Smooth muscle cell of the brain vasculature (primary cell): ENCODE data around the gene C1QL2.

Experiments used
- DNase-seq: peaks from one replicate; pipeline ENCODE4 v3.0.0-alpha.2; 2012; ENCODE audit warnings: low read depth, low spot score

The C1QL2 gene

DNA sequence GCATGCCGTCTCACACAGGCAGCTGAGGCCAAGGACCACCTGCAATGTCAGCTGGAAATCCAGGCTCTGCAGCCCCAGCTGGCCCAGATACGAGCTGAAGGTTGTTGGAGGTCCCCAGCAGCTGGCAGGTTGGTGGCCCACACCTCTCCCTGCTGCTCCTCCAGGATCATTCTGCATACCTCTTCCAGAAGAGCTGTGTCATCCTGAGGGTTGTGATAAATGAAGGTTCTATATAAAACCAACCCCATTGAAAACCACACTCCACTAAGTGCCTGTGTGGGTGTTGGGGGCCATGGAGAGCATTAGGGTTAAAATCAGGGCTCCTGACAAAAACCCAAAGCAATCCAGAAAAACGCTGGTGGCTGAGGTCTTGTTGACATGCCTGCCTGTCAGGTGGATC is 50.4 kb downstream of the C1QL2 start:
- no peak for DNase-seq

GRCh38 chr2:119106301-119106897 is 52.2 kb downstream of the C1QL2 start:
- DNase-seq = peak; percentile 2
